Glutamatergic neuron (in vitro differentiated cells): Measurements from ENCODE around the gene MAPK4. TPM values are rescaled to one million over a fixed set of nuclear protein-coding genes. Genes with fewer than 3 reads are reported as not detected.
"Not testable (repeated sequence)": the region's sequence is repeated elsewhere in the genome, so short reads cannot be mapped to it uniquely, and the experiment has no call there.

Experiments used
- DNase-seq: peaks from one replicate; pipeline ENCODE4 v3.0.0; 2022
- H3K27ac Mint-ChIP-seq: one replicate; pipeline ENCODE4 v1.8.0; 2020; ENCODE audit warnings: mild to moderate bottlenecking, mixed read lengths, inconsistent platforms; ENCODE audit not compliant: unreplicated experiment
- H3K27me3 Mint-ChIP-seq: one replicate; pipeline ENCODE4 v1.8.0; 2020; ENCODE audit warnings: mild to moderate bottlenecking, moderate library complexity, mixed read lengths, inconsistent platforms; ENCODE audit not compliant: unreplicated experiment
- H3K36me3 Mint-ChIP-seq: one replicate; pipeline ENCODE4 v1.8.0; 2020; ENCODE audit warnings: mild to moderate bottlenecking, mixed read lengths, inconsistent platforms; ENCODE audit not compliant: unreplicated experiment
- H3K4me1 Mint-ChIP-seq: one replicate; pipeline ENCODE4 v1.8.0; 2020; ENCODE audit warnings: mild to moderate bottlenecking, low read depth, mixed read lengths, inconsistent platforms; ENCODE audit not compliant: unreplicated experiment
- H3K4me3 Mint-ChIP-seq: one replicate; pipeline ENCODE4 v1.8.0; 2020; ENCODE audit warnings: mild to moderate bottlenecking, mixed read lengths, inconsistent platforms; ENCODE audit not compliant: unreplicated experiment
- H3K9me3 Mint-ChIP-seq: one replicate; pipeline ENCODE4 v1.8.0; 2020; ENCODE audit warnings: mild to moderate bottlenecking, moderate library complexity, mixed read lengths, inconsistent platforms; ENCODE audit not compliant: unreplicated experiment
- total RNA-seq: library from RNA; stranded (reverse); fragmentation: NEBNext Ultra II Directional; extraction: Animal tissue kit (Norgen Biotek cat#: 25700); gene quantifications from one replicate; pipeline ENCODE4 v1.2.1, GENCODE V29; 2021; ENCODE audit not compliant: unreplicated experiment
- TF ChIP-seq, protein P1 (sequence below): fragments of 200-600 bp; sonication (generic); IDR thresholded peaks from one replicate; pipeline ENCODE4 v1.5.0; 2021; ENCODE audit not compliant: partially characterized antibody, unreplicated experiment

Gene MAPK4
- total RNA-seq, 1 donor from 2014 or later: 13.1 TPM

DNA sequence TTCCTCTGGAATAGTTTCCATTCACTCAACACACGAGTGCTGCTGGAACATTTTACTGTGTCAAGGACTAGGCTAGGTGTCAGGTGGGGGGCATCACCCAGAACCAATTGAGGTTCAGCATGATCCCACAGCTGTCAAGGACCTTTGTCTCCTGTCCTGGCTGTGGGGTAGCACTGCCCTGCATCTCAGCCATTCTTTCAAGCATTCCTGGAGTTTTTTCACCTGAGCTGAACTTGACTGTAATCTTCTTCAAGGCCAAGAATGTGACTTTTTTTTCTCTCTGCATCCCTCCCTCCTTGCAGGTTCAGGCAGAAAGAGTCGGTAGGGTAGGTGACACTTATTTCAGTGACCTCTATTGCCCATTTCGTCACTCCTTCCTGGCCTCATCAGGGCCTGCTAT lies 3.5 kb downstream of the MAPK4 start:
- peak overlapping the region; percentile 37 for H3K4me3 Mint-ChIP-seq
- no peak for DNase-seq
- H3K4me1 Mint-ChIP-seq: peaks cover 11% of the 10 kb centered on the region
- TF ChIP-seq, protein P1, sequence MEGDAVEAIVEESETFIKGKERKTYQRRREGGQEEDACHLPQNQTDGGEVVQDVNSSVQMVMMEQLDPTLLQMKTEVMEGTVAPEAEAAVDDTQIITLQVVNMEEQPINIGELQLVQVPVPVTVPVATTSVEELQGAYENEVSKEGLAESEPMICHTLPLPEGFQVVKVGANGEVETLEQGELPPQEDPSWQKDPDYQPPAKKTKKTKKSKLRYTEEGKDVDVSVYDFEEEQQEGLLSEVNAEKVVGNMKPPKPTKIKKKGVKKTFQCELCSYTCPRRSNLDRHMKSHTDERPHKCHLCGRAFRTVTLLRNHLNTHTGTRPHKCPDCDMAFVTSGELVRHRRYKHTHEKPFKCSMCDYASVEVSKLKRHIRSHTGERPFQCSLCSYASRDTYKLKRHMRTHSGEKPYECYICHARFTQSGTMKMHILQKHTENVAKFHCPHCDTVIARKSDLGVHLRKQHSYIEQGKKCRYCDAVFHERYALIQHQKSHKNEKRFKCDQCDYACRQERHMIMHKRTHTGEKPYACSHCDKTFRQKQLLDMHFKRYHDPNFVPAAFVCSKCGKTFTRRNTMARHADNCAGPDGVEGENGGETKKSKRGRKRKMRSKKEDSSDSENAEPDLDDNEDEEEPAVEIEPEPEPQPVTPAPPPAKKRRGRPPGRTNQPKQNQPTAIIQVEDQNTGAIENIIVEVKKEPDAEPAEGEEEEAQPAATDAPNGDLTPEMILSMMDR: no peak
- peaks cover 2% of the 10 kb centered on the region for H3K36me3 Mint-ChIP-seq
- peaks cover 13% of the 10 kb centered on the region for H3K27me3 Mint-ChIP-seq
- H3K9me3 Mint-ChIP-seq: peaks cover 3% of the 10 kb centered on the region
- no peak overlapping the region for H3K27ac Mint-ChIP-seq

DNA sequence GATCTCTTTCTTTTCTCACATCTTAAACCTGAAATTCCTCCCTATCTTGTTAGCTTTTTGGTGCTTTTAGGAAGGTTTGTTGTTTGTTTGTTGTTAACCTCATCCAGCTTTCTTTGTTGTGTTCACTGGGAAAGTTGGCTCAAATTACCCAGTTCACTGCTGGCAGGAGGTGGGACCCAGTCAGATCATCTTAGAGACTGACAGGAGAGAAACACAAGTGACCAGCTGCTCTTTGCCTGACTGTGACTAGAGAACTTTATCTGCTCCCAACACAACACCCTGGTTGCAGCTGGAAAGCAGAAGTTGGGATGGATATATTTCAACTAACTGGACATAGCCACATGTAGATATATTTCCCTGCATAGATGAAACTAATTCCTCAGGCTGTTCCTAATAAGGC lies 10.0 kb downstream of the MAPK4 start:
- H3K36me3 Mint-ChIP-seq: peaks cover 8% of the 10 kb centered on the region
- no peak for DNase-seq
- H3K4me1 Mint-ChIP-seq: peaks cover 9% of the 10 kb centered on the region
- H3K9me3 Mint-ChIP-seq: no peaks in the 10 kb centered on the region
- H3K27me3 Mint-ChIP-seq: no peaks in the 10 kb centered on the region
- H3K27ac Mint-ChIP-seq: no peak overlapping the region
- no peak overlapping the region for H3K4me3 Mint-ChIP-seq
- TF ChIP-seq, protein P1: no peak

DNA sequence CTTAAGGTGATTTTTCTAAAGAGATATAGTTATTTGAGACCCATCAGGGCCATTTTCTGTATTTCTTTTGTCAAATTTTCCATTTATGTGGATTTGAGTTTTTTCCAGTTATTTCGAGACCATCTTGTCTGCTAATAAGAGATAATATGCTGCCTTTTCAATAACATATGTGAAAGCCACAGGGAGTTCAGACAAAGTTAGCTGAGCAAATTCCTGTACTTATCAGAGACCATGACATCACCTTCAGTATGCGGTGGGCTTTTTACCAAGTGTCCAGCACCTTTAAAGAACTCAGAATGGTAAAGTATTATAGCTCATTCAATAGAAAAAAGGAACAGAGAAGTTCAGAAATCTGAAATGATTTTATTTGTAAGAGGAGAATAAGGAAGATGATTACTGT lies 11.7 kb downstream of the MAPK4 start:
- Mint-ChIP-seq H3K4me1 (peaks cover 9% of the 10 kb centered on the region), H3K4me3 (no peak overlapping the region)
- TF ChIP-seq, protein P1: no peak

DNA sequence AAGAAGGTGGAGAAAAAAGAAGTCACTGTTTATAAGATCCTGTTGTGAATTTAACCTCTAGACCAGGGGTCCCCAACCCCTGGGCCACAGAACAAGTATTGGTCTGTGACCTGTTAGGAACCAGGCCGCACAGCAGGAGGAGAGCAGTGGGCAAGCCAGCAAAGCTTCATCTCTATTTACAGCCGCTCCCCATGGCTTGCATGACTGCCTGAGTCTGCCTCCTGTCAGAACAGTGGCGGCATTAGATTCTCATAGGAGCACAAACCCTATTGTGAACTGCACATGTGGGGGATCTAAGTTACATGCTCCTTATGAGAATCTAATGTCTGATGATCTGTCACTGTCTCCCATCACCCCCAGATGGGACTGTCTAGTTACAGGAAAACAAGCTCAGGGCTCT lies 13.3 kb downstream of the MAPK4 start:
- not testable (repeated sequence) for H3K9me3 Mint-ChIP-seq, DNase-seq

More for the DNA sequence above, 11.7 kb downstream of the MAPK4 start:
- Mint-ChIP-seq H3K27ac (no peak overlapping the region), H3K27me3 (no peaks in the 10 kb centered on the region), H3K36me3 (peaks cover 8% of the 10 kb centered on the region), H3K9me3 (no peaks in the 10 kb centered on the region)
- DNase-seq: no peak

DNA sequence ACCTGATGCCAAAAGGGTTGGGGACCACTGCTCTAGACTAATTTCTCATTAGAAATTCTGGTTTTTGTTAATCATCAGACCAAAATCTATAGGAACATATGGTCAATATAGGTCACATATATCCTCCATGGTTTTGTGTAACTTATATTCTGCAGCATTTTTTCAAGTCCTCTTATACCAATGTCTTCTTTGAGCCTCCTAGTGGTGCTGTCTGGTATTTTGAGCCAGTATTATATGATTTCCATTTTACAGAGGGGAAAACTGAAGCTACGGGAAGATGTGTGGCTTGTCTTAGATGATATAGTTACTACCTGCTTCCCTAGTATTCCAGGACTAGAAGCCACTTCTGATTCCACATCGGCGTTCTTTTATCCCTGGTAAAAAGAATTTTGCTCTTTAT lies 13.8 kb downstream of the MAPK4 start:
- H3K4me3 Mint-ChIP-seq: no peak overlapping the region
- peaks cover under 1% of the 10 kb centered on the region for H3K9me3 Mint-ChIP-seq
- TF ChIP-seq, protein P1: peak; percentile 29
- H3K4me1 Mint-ChIP-seq: peaks cover 10% of the 10 kb centered on the region
- H3K27ac Mint-ChIP-seq: no peak overlapping the region
- H3K36me3 Mint-ChIP-seq: peaks cover 8% of the 10 kb centered on the region
- no peak for DNase-seq
- H3K27me3 Mint-ChIP-seq: no peaks in the 10 kb centered on the region

More for the DNA sequence above, 13.3 kb downstream of the MAPK4 start:
- not testable (repeated sequence) for H3K27ac Mint-ChIP-seq, H3K4me3 Mint-ChIP-seq, H3K27me3 Mint-ChIP-seq, H3K36me3 Mint-ChIP-seq, H3K4me1 Mint-ChIP-seq

DNA sequence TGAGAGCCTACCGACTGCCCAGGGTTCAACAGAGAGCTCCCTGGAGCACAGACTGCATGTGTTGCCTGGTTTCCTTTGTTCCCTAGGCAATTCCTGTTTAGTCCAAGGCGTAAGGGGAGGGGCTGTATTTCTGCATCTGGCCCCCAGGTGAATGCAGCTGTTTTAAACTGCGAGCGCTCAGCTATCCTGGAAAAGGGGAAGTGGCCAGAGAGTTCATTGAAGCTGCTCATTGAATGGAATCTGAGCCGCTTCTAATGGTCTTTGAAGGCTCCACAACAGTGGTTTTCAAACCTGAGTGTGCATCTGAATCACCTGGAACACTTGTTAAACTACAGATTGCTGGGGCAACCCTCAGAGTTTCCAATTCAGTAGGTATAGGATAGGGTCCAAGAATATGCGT lies 18.1 kb downstream of the MAPK4 start:
- TF ChIP-seq, protein P1: no peak
- H3K36me3 Mint-ChIP-seq: peaks cover 12% of the 10 kb centered on the region
- H3K9me3 Mint-ChIP-seq: peaks cover 7% of the 10 kb centered on the region
- no peak overlapping the region for H3K27ac Mint-ChIP-seq
- no peak for DNase-seq
- peaks cover 18% of the 10 kb centered on the region for H3K4me1 Mint-ChIP-seq
- no peaks in the 10 kb centered on the region for H3K27me3 Mint-ChIP-seq
- H3K4me3 Mint-ChIP-seq: no peak overlapping the region
